Upper lobe of left lung (tissue), 6 donors: ENCODE data around the gene PDE11A. TPM values are rescaled to one million over a fixed set of nuclear protein-coding genes. Genes with fewer than 3 reads are reported as not detected.

ENCODE experiments used
- ATAC-seq, 2 donors: fragments of 200-7000 bp; cut with Tn5 transposase; one replicate each; pipeline ENCODE4 v1.9.1; 2022; ENCODE audit warnings: mild to moderate bottlenecking in 2 of 2, moderate library complexity in 2 of 2; ENCODE audit not compliant: low FRiP score in 2 of 2
- DNase-seq, 2 donors: peaks; one replicate each; pipeline ENCODE4 v3.0.0-alpha.2; 2019 to 2020
- H3K27ac ChIP-seq, 4 donors: fragments of 200-600 bp; sonication (generic); one replicate each; pipeline ENCODE4 v1.5.1; 2016 to 2019
- H3K27me3 ChIP-seq, 4 donors: fragments of 200-600 bp; sonication (generic); one replicate each; pipeline ENCODE4 v1.5.1; 2017 to 2019
- H3K36me3 ChIP-seq, 4 donors: fragments of 200-600 bp; sonication (generic); one replicate each; pipeline ENCODE4 v1.5.1; 2016 to 2019
- H3K4me1 ChIP-seq, 4 donors: fragments of 200-600 bp; sonication (generic); one replicate each; pipeline ENCODE4 v1.5.1; 2018 to 2019
- H3K4me3 ChIP-seq, 4 donors: fragments of 200-600 bp; sonication (generic); one replicate each; pipeline ENCODE4 v1.5.1; 2017 to 2019; ENCODE audit warnings: mild to moderate bottlenecking in 2 of 4, moderate library complexity in 1 of 4
- H3K9me3 ChIP-seq, 4 donors: fragments of 200-600 bp; sonication (generic); one replicate each; pipeline ENCODE4 v1.5.1; 2018 to 2019
- EP300 ChIP-seq, 4 donors: sonication (generic); formaldehyde crosslinking; IDR thresholded peaks; one replicate each; pipeline ENCODE4 v1.5.1; 2017; ENCODE audit warnings: antibody characterized with exemption in 4 of 4, control low read depth in 2 of 4
- POLR2A ChIP-seq, 4 donors: fragments of 450-650 bp; IDR thresholded peaks; one replicate each; pipeline ENCODE4 v1.5.1; 2016 to 2017; ENCODE audit warnings: antibody characterized with exemption in 4 of 4, mild to moderate bottlenecking in 2 of 4
- POLR2AphosphoS5 ChIP-seq, 2 donors: sonication (generic); formaldehyde crosslinking; IDR thresholded peaks; one replicate each; pipeline ENCODE4 v1.5.1; 2017; ENCODE audit warnings: antibody characterized with exemption in 2 of 2
- WGBS, 2 donors: methylation state at CpG; one replicate each; pipeline ENCODE4 v1.1.5; 2017 to 2018; 5-methylcytosine and 5-hydroxymethylcytosine counted together
- total RNA-seq, 6 donors: library from RNA; depleted of rRNA in 4 of 6; stranded (reverse); fragments of >200 nt in 4 of 6; gene quantifications; one replicate each; pipeline versions ENCODE4 v1.1.0 to v1.2.1, GENCODE V29; 2016 to 2021
- TF ChIP-seq, protein P1 (sequence below), 6 experiments: fragments of 450-650 bp in 4 of 6; fragments of 200-600 bp in 2 of 6; sonication (generic) in 2 of 6; IDR thresholded peaks; one replicate each; pipeline ENCODE4 v1.5.1; 2016 to 2019; ENCODE audit warnings: antibody characterized with exemption in 6 of 6
- donor health status: DM: no; HTN: no; CAD: no; lungs with moderate emphysema.
- donor health status: DM: no; HTN: yes; CAD: no; lungs with severe emphysema.

PDE11A gene
- total RNA-seq, 6 donors from 2014 or later: 0.03 to 0.57 (median 0.33) TPM; not detected in 3

DNA sequence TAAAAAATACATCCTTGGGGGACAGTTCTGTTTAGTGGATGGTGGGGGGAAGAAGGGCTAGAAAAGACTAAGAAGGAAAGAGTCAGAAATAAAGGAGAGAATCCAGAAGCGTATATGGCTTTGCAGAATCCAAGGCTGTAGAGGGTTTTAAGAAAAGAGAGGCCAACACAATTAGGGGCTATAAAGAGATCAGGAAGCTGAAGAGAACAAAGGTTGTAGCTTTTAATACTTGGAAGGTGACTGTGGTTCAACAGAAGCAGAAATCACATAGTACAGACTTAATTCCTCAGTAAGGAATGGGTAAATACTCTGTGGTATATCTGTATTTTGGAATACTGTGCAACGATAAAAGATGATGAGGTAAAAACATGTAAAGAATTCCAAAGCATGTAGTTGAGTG is 393.6 kb downstream of the PDE11A start:
- H3K9me3 ChIP-seq: no peaks in the 10 kb centered on the region
- no peaks in the 10 kb centered on the region for H3K36me3 ChIP-seq
- 72 to 85% methylated on average over 2 of the region's 2 CpGs for WGBS, 2 donors
- TF ChIP-seq, protein P1, sequence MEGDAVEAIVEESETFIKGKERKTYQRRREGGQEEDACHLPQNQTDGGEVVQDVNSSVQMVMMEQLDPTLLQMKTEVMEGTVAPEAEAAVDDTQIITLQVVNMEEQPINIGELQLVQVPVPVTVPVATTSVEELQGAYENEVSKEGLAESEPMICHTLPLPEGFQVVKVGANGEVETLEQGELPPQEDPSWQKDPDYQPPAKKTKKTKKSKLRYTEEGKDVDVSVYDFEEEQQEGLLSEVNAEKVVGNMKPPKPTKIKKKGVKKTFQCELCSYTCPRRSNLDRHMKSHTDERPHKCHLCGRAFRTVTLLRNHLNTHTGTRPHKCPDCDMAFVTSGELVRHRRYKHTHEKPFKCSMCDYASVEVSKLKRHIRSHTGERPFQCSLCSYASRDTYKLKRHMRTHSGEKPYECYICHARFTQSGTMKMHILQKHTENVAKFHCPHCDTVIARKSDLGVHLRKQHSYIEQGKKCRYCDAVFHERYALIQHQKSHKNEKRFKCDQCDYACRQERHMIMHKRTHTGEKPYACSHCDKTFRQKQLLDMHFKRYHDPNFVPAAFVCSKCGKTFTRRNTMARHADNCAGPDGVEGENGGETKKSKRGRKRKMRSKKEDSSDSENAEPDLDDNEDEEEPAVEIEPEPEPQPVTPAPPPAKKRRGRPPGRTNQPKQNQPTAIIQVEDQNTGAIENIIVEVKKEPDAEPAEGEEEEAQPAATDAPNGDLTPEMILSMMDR (IDR thresholded peaks at IDR 0.05): no peak
- TF ChIP-seq EP300 (IDR thresholded peaks at IDR 0.05): no peak
- H3K4me1 ChIP-seq: no peaks in the 10 kb centered on the region
- ATAC-seq (no peak), DNase-seq (no peak)
- no peaks in the 10 kb centered on the region for H3K27me3 ChIP-seq
- no peak overlapping the region for H3K4me3 ChIP-seq
- H3K27ac ChIP-seq: no peak overlapping the region

DNA sequence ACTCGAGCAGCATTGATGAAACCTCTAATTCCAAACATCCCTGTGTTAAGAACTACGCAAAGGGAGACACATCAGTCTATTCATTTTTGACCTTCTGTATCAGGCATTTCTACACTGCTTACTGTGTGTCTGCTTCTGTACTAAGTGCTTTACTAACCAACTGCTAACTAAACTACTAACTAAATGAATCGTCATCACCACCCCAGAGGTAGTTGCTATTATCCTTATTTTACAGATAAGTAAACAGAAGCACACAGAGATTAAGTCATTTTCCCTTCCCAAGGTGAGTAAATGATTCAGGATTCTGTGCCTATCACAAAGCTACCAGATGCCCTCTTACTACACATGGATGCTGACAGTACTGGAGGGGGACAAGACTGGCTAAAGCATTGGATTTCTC is 395.9 kb downstream of the PDE11A start:
- TF ChIP-seq EP300 (IDR thresholded peaks at IDR 0.05) (no peak), POLR2A (IDR thresholded peaks at IDR 0.05) (no peak), POLR2AphosphoS5 (IDR thresholded peaks at IDR 0.05) (no peak)
- TF ChIP-seq, protein P1 (IDR thresholded peaks at IDR 0.05): no peak
- H3K4me1 ChIP-seq: no peaks in the 10 kb centered on the region
- H3K9me3 ChIP-seq: no peaks in the 10 kb centered on the region
- no peaks in the 10 kb centered on the region for H3K27me3 ChIP-seq
- DNase-seq: no peak
- no peak overlapping the region for H3K27ac ChIP-seq
- H3K4me3 ChIP-seq: no peak overlapping the region
- no peaks in the 10 kb centered on the region for H3K36me3 ChIP-seq
- WGBS, 2 donors: 84 to 91% methylated on average over 2 to 3 of the region's 3 CpGs
- no peak for ATAC-seq

DNA sequence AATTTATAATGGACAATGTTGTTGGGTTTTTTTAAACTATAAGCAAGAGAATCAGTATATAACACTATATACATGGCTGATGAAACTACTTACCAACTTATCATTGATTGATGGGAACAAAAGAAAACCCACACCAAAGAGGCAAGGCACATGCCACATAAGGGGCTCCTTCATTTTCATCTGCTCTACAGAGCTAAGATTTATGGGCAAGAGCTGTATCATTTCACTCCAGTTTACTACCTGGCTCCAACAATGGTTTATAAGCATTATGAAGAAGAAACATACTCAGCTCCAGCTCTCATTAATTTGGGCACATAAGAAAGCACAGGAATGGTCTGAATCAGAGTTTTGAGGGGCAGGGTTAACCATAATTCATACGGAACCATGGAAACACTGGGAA is 396.8 kb downstream of the PDE11A start:
- 86 to 100% methylated on average over 1 of the region's 1 CpG for WGBS, 2 donors
- no peak for TF ChIP-seq POLR2AphosphoS5 (IDR thresholded peaks at IDR 0.05)
- TF ChIP-seq EP300 (IDR thresholded peaks at IDR 0.05): no peak
- TF ChIP-seq POLR2A (IDR thresholded peaks at IDR 0.05): no peak
- TF ChIP-seq, protein P1 (IDR thresholded peaks at IDR 0.05): no peak
- ATAC-seq: no peak

DNA sequence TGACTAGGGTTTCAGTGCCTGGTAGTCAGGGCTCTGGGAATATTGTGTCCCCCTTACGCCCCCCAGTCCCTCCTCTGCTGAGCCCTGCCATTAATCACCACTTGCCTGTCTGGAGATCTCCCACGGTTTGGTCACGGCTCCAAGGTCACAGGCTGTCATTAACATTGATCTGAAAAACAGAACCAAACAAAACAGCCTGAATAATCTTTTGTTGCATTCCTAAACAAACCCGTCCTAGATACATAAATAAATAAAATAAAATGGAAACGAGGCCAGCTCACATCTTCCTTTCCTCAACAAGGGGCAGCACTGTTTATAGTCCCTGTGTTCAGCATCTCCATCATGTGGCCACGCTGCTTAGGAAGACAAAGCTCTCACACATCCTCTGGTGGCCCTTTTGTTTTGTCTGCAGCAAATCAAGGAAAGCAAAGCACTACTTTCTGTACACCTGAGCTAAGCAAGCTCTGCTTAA is 397.2 kb downstream of the PDE11A start:
- no peaks in the 10 kb centered on the region for H3K4me1 ChIP-seq
- H3K27ac ChIP-seq: no peak overlapping the region
- H3K27me3 ChIP-seq: no peaks in the 10 kb centered on the region
- TF ChIP-seq, protein P1 (IDR thresholded peaks at IDR 0.05): no peak
- TF ChIP-seq POLR2AphosphoS5 (IDR thresholded peaks at IDR 0.05) (no peak), POLR2A (IDR thresholded peaks at IDR 0.05) (no peak), EP300 (IDR thresholded peaks at IDR 0.05) (no peak)
- H3K4me3 ChIP-seq: no peak overlapping the region
- no peaks in the 10 kb centered on the region for H3K36me3 ChIP-seq
- no peaks in the 10 kb centered on the region for H3K9me3 ChIP-seq
- 33 to 37% methylated on average over 6 of the region's 6 CpGs for WGBS, 2 donors
- no peak for DNase-seq
- no peak for ATAC-seq

More for the DNA sequence above, 396.8 kb downstream of the PDE11A start:
- Histone ChIP-seq H3K4me3 (no peak overlapping the region), H3K9me3 (no peaks in the 10 kb centered on the region), H3K27me3 (no peaks in the 10 kb centered on the region), H3K36me3 (no peaks in the 10 kb centered on the region), H3K4me1 (no peaks in the 10 kb centered on the region), H3K27ac (no peak overlapping the region)
- DNase-seq: no peak
